ENCODE results near the gene TUSC2.

Gene TUSC2

GRCh38 chr3:50345008-50345407 is 17.0 kb upstream of the TUSC2 start:
- ATAC-seq: no peak
- TF ChIP-seq ZNF565 (CRISPR knock-in tag; conservative IDR thresholded peaks at IDR 0.05; ENCODE audit: low read depth) (no peak), TOX (CRISPR knock-in tag; IDR thresholded peaks at IDR 0.05; ENCODE audit: borderline replicate concordance) (no peak), ZFP3 (CRISPR knock-in tag; IDR thresholded peaks at IDR 0.05) (no peak), RARB (CRISPR knock-in tag; IDR thresholded peaks at IDR 0.05) (no peak), PATZ1 (CRISPR knock-in tag; IDR thresholded peaks at IDR 0.05; ENCODE audit: borderline replicate concordance) (no peak), ESRRG (CRISPR knock-in tag; IDR thresholded peaks at IDR 0.05) (no peak), TSHZ2 (CRISPR knock-in tag; IDR thresholded peaks at IDR 0.05) (no peak), OSR1 (CRISPR knock-in tag; IDR thresholded peaks at IDR 0.05) (no peak), PPARA (CRISPR knock-in tag; IDR thresholded peaks at IDR 0.05; ENCODE audit: borderline replicate concordance) (no peak), GLIS3 (CRISPR knock-in tag; IDR thresholded peaks at IDR 0.05) (no peak), BACH2 (CRISPR knock-in tag; IDR thresholded peaks at IDR 0.05; ENCODE audit: borderline replicate concordance) (no peak), TCF4 (CRISPR knock-in tag; IDR thresholded peaks at IDR 0.05; ENCODE audit: borderline replicate concordance) (no peak), SNAI2 (CRISPR knock-in tag; IDR thresholded peaks at IDR 0.05) (no peak), ISL1 (CRISPR knock-in tag; IDR thresholded peaks at IDR 0.05) (no peak), CSDC2 (CRISPR knock-in tag; IDR thresholded peaks at IDR 0.05) (no peak)

GRCh38 chr3:50342813-50343633 is 15.0 kb upstream of the TUSC2 start:
- ATAC-seq: no peak
- no peak for TF ChIP-seq POU6F1 (CRISPR knock-in tag; IDR thresholded peaks at IDR 0.05; ENCODE audit: borderline replicate concordance, low read depth)
- TF ChIP-seq TCF4 (CRISPR knock-in tag; IDR thresholded peaks at IDR 0.05; ENCODE audit: borderline replicate concordance): no peak
- no peak for TF ChIP-seq CSDC2 (CRISPR knock-in tag; IDR thresholded peaks at IDR 0.05)
- no peak for TF ChIP-seq ESRRG (CRISPR knock-in tag; IDR thresholded peaks at IDR 0.05)
- TF ChIP-seq PPARA (CRISPR knock-in tag; IDR thresholded peaks at IDR 0.05; ENCODE audit: borderline replicate concordance): no peak

- TF ChIP-seq SNAI2 (CRISPR knock-in tag; IDR thresholded peaks at IDR 0.05): no peak
- no peak for TF ChIP-seq ISL1 (CRISPR knock-in tag; IDR thresholded peaks at IDR 0.05)
- ATAC-seq: no peak
Observed at GRCh38 chr3:50341996-50342650, 14.1 kb upstream of the TUSC2 start.

- no peak for ATAC-seq
- TF ChIP-seq ZNF565 (CRISPR knock-in tag; conservative IDR thresholded peaks at IDR 0.05; ENCODE audit: low read depth) (no peak), TOX (CRISPR knock-in tag; IDR thresholded peaks at IDR 0.05; ENCODE audit: borderline replicate concordance) (no peak), PATZ1 (CRISPR knock-in tag; IDR thresholded peaks at IDR 0.05; ENCODE audit: borderline replicate concordance) (no peak), CREB5 (CRISPR knock-in tag; IDR thresholded peaks at IDR 0.05; ENCODE audit: low read depth) (no peak), BACH2 (CRISPR knock-in tag; IDR thresholded peaks at IDR 0.05; ENCODE audit: borderline replicate concordance) (no peak), ZFP3 (CRISPR knock-in tag; IDR thresholded peaks at IDR 0.05) (no peak), TSHZ2 (CRISPR knock-in tag; IDR thresholded peaks at IDR 0.05) (no peak), CSRNP3 (CRISPR knock-in tag; IDR thresholded peaks at IDR 0.05) (no peak), ZNF8 (CRISPR knock-in tag; IDR thresholded peaks at IDR 0.05) (no peak)
Observed at GRCh38 chr3:50341537-50341936, 13.5 kb upstream of the TUSC2 start.

Data from SK-N-SH treated with all-trans-retinoic acid at 6 μM for 48 hours (cell line).